Hematopoietic multipotent progenitor cell treated with erythropoietin and hydrocortisone succinate and interleukin-3 and kit ligand, for 17 days (in vitro differentiated cells): ENCODE results near the gene LRRN3.

ENCODE experiments used
- DNase-seq: peaks from one replicate; pipeline ENCODE4 v3.0.0-alpha.2; 2015; ENCODE audit warnings: low spot score

Gene LRRN3

GRCh38 chr7:111107579-111107978, 16.7 kb downstream of the LRRN3 start:
- no peak for DNase-seq

GRCh38 chr7:111108000-111108399, 17.1 kb downstream of the LRRN3 start:
- no peak for DNase-seq

GRCh38 chr7:111108496-111108895, 17.6 kb downstream of the LRRN3 start:
- DNase-seq = no peak

GRCh38 chr7:111112439-111112838, 21.5 kb downstream of the LRRN3 start:
- DNase-seq = no peak

GRCh38 chr7:111113263-111114017, 22.5 kb downstream of the LRRN3 start:
- DNase-seq = no peak

GRCh38 chr7:111115966-111116365, 25.0 kb downstream of the LRRN3 start:
- DNase-seq = no peak

- DNase-seq = no peak
Observed at GRCh38 chr7:111126987-111127386, 36.1 kb downstream of the LRRN3 start.

- no peak for DNase-seq
Observed at GRCh38 chr7:111129435-111129834, 38.5 kb downstream of the LRRN3 start.

GRCh38 chr7:111132833-111133232, 41.9 kb downstream of the LRRN3 start:
- no peak for DNase-seq

- DNase-seq = no peak
Observed at GRCh38 chr7:111137296-111138192, 46.6 kb downstream of the LRRN3 start.

GRCh38 chr7:111138193-111138569, 47.3 kb downstream of the LRRN3 start:
- DNase-seq = no peak

GRCh38 chr7:111138586-111138985, 47.7 kb downstream of the LRRN3 start:
- no peak for DNase-seq

GRCh38 chr7:111140091-111140865, 49.4 kb downstream of the LRRN3 start:
- DNase-seq = no peak

GRCh38 chr7:111145472-111145871, 54.5 kb downstream of the LRRN3 start:
- no peak for DNase-seq

- DNase-seq = no peak
Observed at GRCh38 chr7:111146136-111146535, 55.2 kb downstream of the LRRN3 start.

GRCh38 chr7:111147708-111148533, 57.0 kb downstream of the LRRN3 start:
- DNase-seq = no peak

GRCh38 chr7:111150709-111151108, 59.8 kb downstream of the LRRN3 start:
- DNase-seq = no peak

GRCh38 chr7:111159426-111159825, 68.5 kb downstream of the LRRN3 start:
- DNase-seq = no peak

GRCh38 chr7:111160297-111160696, 69.4 kb downstream of the LRRN3 start:
- no peak for DNase-seq

- no peak for DNase-seq
Observed at GRCh38 chr7:111162692-111163091, 71.8 kb downstream of the LRRN3 start.

GRCh38 chr7:111164442-111164841, 73.5 kb downstream of the LRRN3 start:
- DNase-seq = no peak

- DNase-seq = no peak
Observed at GRCh38 chr7:111168182-111168581, 77.3 kb downstream of the LRRN3 start.
